Anterior cingulate cortex (tissue), 58 donors: ENCODE data around the gene USP36.

ENCODE experiments used
- DNase-seq, 58 donors: peaks; one replicate each; lab custom pipeline; 2025; lab: John Stamatoyannopoulos, UW

The USP36 gene

DNA sequence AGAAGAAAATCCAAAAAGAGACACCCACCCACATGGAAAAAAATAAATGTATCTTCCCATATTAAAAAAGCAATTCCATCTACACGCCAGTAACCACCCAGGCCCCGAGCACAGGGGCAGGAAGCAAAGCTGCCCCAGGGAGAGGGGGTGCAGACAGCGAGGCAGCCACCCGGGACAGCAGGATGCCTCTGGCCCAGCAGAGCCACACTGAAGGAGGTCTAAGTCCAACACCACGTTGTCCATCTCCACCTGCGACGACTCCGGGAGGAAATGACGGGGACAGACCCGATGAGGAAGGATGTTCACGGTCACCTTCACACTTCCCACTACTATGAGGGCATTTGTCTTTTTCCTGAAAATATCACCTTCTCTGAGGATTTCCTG, 44.1 kb downstream of the USP36 start:
- DNase-seq, result no peak

DNA sequence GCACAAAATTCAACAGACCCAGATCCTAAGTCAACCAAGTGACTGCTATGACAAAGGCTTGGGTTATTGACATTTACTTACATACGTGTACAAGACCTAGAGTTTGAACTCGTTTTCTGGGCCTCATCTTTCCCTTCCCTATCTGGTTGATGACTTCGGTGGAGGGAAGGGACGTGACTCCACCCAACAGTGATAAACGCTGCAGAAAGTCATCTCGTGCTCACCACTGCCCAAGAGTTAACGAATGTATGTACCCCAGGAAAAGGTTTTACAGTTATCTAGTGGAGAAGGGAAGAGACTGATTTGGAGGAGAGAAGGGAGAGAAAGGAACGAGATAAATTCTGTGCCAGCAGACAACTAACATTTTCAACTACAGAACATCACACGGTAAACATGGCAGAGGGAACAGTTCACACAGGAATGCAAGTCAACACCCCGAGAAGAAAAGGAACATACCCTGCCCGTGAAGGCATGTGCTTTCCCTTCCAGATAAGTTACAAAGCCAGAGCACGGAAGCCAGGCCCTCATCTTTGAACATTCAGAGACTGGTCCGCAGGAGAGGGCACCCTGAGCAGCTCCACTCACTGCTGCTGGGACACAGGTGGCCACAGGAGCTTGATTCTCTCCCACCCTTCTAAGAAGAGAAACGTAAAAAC, 44.6 kb downstream of the USP36 start:
- DNase-seq, result no peak

DNA sequence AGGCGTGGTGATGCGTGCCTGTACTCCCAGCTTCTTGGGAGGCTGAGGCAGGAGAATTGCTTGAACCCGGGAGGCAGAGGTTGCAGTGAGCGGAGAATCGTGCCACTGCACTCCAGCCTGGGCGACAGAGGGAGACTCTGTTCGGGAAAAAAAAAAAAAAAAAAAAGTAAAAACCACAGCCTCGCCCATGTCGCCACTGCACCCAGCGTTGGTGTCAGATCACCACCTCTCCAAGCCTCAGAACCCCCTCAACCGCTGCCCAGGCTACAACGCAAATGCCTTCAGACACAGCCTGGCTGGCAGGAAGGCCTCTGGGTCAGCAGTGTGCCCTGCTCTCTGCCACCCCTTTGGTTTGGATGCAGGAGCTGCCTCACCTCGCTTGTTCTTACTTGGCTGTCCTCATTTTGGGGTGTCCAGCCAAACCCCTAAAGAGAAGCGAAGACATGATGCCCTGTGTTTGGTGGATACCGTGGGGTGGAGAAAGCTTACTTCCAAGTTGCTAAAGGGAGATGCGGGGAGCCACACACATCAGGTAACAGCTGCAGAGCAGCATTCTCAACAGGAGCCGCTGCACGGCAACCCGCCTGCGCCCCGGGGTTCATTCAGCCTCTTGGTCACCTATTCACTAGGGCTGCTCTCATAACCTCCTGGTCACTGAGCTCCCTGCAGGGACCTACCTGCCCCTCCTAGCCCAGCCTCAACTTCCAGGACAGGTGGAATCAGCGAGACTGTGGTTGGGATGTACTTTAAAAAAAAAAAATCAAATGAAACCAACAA, 45.6 kb downstream of the USP36 start:
- DNase-seq, result no peak

DNA sequence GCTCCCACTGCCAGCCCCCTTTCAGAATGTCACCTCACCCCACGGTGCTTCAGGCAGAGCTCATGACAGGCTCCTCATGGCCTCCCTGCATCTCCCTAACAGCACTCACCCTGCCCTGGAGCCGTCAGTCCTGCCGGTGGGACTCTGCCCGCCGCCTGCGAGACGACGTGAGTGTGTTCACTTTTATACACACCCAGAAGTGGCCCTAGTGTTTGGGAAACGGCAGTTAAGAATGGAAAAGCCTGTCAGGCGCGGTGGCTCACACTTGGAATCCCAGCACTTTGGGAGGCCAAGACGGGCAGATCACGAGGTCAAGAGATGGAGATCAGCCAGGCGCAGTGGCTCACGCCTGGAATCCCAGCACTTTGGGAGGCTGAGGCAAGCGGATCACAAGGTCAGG, 46.2 kb downstream of the USP36 start:
- DNase-seq, result no peak

DNA sequence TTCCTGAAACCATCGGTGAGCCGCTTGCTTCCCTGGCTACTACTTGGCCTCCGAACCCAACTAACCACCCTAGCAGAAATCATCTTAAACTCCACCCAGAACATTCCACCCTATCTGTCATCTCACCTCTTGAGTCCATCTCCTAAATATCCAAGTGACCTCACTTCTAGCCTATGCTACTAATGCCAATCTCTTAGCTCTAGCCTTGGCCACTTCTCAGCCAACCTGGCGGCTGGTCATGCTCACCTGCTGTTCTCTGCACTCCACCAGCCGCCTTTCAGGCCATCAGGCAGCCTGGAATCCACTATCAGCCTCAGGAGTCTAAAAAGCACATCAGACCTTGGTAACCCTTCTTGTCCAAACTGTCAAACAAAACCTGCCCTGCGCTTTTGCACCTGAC, 46.6 kb downstream of the USP36 start:
- no peak for DNase-seq

DNA sequence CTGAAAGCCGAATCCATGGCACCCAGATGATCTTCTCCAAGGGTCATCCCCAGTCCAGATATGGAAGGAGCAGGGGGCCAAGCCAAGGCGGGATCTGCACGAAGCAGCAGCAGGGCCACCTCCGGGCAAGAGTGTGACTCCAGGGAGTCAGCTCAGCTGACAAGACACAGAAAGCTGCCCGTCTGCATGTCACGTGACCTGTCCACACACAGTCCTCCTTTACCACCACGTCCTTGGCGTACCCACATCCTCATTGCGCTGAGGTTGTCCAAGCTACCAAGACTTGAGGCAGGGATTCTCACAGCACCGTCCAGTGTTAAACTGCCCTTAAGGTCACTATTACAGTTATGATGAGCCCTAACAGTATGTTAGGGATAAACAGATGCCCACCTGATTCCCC, 47.2 kb downstream of the USP36 start:
- no peak for DNase-seq

DNA sequence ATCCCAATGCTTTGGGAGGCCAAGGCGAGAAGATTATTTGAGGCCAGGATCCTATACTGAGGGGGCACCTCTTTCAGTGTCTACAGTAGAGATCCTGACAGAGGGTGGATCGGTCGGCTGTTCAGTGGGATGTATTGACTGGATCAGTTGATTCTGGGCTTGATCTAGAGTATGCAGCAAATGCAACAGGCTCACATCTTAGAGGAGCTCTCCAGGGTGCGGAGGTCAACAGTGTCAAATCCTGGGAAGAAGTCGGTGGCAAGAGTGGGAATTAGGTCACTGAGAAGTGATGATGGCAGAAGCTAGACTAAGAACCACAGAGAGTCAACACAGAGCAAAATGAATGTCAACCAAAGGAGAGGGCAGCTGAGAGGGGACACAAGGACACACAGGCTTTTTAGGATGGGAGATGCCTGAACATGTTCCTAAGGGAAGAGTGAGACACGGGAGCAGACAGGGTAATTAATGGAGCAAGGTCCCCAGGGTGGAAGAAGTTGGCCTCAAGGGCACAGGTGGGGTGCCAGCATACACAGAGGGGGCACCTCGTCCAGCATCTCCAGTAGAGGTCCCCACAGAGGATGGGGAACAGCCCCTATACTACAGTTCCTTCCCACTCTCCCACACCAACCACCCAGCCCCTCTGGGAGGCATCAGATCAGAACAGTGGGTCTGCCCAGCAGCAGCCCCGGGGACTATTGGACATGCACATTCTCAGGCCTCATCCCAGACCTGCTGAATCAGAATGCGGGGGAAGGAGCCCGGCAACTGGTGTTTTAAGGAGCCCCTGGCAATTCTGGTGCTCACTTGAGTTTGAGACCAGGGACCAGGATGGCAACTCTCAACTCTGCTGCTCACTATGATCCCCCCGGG, 48.5 kb downstream of the USP36 start:
- no peak for DNase-seq

DNA sequence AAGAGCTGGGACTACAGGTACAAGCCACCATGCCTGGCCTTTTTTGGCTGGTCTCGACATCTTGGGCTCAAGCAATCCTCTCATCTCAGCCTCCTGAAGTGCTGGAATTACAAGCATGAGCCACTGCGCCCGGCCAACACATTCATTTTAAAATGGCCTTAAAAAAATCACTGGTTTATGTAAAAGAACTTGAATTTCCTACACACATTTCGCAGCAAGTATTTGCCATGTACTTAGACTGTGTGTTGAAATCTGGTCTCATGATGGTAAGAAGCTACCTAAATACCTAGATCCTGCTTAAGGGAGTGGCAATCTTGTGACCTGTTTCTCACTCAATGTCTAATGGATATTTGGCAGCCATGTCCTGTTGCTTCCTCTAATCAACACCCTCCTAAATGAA, 50.1 kb downstream of the USP36 start:
- DNase-seq, result no peak

DNA sequence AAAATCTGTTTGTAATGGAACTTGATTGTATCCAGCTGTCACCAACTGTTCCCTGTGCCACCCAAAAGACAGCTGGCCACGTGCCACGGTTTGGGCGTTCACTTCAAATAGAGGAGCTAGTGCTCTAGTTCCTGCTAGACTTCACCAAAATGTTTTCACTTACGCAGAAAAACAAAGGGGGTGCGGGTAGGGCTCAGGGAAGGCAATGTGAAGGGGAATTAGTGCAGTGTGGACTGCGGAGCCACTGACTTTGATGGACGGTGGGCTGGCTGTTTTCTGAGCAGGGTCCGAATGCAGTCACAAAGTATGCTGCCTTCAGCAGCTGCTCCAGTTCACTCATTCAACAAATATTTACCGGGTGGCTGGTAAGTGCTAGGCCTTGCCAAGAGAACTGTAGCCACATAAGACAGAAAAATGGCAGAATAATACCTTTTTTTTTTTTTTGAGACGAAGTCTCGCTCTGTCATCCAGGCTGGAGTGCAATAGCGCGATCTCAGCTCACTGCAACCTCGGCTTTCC, 50.9 kb downstream of the USP36 start:
- DNase-seq, result peak in 38 of 58 donors; percentile 21 to 80 (median 50)

DNA sequence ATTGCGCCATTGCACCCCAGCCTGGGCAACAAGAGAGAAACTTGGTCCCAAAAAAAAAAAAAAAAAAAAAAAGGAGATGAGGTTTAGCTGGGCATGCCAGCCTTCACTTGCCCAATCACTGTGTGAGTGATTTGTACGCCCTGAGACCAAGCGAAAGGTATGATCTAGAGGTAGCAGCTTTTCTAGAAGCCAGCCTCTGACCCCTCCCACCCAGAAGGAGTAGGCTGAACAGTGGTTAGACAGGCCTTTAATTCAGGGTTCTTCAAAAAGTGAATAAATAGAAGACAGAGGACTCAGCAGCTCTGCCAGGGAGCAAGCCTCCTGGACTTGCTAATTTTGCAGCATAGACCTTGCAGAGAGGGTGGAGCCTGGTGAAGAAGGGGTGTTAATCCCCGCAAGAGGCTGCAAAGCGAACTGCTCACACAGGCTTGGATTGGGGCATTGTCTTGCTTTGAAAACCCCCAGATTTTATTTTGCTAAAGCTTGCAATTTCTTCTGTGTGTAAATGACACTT, 51.4 kb downstream of the USP36 start:
- DNase-seq, result peak in 1 of 58 donors; percentile 62

DNA sequence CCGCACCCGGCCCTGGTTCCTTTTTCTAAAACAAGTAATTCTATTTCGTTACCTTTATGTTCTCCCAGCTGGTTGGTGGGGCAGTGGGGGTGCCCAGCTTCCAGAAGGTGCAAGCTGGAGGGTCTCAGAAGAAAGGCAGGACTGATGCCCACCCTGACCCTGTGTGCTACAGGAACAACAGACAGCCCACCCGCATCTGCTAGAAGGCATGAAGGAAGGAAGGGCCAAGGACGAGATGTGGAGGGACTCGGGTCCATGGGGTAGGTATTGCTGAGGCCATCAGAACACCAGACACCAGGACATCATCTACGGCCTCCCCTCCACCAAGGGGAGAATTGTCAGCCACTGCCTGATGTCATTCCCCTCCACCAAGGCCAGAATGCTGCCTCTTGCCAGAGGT, 52.2 kb downstream of the USP36 start:
- no peak for DNase-seq

DNA sequence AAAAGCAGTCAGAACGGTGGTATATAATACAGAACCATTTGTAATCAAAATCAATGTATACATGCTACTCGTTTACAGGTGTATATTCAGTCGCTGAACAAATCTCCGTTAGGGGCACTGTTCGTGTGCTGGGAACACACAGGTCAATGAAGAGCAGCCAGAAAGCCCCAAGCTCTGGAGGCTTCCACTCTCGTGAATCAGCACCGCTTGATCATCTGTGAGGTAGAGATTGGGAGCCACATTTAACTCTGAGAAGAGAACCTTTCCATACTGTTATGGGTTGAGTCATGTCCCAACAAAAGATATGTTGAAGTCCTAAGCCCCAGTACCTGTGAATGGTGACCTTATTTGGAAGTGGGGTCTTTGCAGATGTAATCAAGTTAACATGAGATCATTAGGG, 53.2 kb downstream of the USP36 start:
- DNase-seq, result no peak

DNA sequence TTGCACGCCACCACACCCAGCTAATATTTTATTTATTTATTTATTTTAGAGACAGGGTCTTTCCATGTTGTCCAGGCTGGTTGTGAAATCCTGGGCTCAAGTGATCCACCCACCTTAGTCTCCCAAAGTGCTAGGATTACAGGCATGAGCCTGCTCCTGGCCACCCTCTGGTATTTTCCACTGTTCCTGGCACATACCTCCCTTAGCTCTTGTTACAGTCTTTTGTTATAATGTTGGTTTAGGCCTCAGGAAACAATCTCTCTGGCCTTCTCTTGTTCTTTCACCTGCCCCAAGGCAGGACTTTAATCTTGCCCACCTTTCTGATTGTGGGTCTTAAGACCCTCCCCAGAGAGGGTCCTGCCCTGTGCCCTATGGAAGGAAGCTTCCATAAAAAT, 55.0 kb downstream of the USP36 start:
- no peak for DNase-seq

DNA sequence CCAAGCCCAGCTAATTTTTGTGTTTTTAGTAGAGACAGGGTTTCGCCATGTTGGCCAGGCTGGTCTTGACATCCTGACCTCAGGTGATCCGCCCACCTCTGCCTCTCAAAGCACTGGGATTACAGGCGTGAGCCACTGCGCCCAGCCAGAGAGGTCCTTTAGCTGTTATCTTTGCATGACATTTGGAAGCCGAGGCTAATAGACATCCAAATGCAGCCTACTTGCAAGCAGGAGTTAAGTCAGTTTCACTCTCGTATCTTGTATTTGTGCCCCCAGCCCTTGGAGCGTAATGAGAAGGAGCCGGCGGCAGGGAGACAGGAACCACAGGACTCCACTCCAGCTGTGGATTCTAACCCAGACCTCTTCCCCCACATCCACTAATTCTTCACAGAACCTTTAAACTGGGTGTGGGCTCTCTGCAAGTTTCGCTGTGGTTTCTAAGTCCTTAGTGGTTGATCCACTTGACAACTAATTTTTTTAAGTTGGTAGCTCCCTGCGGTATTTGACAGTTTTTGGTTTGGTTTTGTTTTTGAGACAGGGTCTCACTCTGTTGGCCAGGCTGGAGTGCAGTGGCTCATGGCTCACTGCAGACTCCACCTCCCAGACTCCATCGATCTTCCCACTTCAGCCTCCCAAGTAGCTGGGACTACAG, 55.5 kb downstream of the USP36 start:
- no peak for DNase-seq

DNA sequence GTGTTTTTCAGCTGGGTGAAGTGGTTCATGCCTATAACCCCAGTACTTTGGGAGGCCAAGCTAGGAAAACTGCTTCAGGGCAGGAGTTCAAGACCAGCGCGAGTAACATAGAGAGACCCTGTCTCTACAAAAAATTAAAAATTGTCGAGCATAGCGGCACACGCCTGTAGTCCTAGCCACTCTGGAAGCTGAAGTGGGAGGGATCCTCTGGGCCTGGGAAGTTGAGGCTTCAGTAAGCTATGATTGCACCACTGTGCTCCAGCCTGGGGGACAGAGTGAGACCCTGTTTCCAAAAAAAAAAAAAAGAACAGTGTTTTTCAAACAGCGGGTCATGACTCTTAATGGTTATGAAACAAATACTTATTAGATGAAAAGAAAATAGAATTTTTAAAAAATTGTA, 56.3 kb downstream of the USP36 start:
- DNase-seq, result no peak

DNA sequence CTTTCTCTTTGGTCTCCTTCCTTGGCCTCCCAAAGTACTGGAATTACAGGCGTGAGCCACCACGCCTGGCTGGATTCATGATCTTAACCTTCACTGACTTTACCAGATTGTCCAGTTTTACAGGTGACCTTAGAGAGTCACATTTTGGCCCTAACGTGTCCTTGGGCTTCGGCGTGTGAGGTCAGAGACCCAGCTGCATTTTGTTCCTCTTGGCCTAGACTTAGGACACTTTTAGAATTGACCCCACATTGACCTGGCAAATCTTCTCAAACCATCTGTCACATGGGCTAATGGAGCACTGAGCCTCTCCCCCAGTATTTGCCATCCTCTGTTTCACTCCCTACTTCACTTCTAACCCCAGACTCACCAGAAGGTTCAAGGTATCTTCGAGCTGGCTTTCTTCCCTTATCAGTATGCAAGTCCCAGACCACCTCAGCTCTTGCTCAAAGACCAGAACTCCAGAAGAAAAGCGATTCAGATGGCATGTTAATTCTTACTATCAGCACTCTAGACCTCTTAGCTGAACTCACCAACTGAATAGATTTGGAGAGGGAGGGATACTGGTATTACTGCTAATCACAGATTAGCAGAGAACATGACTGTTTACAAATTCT, 56.8 kb downstream of the USP36 start:
- no peak for DNase-seq

DNA sequence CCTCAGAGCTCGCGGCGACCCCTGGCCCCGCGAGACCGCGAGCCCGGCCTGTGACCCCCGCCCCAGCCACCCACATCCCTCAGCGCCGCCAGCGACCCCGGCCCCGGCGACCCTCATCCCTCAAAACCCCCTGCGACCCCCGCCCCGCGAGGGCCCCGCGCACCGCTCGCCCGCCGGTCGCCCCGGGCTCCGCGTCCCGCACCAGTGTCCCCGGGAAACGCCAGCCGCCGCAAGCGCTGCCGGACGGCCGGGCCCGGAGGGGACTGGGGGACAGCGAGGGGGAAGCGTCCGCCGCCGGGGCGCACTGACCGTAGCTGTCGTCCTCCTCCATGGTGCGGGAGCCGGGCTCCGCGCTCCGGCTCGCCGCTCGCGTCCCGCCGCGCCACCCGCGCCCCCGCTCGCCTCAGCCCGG, 58.7 kb downstream of the USP36 start, which contains the start of gene CYTH1:
Gene CYTH1, minus strand, starts transcription at position 381 of the 412 bp plus-strand sequence. Its CDS starts 50 bp downstream, at position 331.
- DNase-seq, result peak in 2 of 58 donors; percentile 62 to 64

DNA sequence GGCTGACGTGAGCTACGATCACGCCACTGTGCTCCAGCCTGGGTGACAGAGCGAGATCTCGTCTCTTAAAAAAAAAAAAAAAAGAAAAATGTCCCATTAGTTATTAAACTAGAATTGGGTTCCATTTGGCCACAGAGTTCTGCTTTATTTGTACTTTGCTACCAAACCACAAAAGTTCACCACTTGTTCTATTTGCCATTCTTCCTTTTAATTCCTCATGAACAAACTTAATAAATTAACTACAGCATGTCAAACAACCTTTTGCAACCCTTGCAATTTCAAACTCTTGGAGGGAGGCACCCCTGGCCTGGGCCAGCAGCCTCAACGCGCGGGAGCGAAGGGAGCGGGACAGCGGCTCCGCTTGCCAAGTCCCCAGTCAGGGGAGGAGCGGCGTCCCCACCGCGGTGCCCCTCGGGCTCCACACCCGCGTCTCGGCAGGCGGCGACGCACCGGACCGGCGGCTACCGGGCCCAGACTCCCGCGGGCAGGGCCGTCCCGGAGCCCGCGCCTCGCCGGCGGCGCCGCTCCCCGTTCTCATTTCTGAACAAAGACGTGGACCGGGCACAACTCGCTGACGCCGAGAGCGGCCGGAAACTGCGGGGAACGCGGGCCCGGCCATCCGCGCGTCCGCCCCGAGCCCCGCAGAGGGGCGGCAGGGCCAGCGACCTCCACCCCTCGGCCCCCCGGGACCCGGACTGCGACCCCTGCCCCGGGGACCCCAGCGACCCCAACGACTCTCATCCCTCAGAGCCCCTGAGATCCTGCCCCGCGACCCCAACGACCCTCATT, 59.3 kb downstream of the USP36 start:
- DNase-seq, result peak in 31 of 58 donors; percentile 19 to 58 (median 43)

DNA sequence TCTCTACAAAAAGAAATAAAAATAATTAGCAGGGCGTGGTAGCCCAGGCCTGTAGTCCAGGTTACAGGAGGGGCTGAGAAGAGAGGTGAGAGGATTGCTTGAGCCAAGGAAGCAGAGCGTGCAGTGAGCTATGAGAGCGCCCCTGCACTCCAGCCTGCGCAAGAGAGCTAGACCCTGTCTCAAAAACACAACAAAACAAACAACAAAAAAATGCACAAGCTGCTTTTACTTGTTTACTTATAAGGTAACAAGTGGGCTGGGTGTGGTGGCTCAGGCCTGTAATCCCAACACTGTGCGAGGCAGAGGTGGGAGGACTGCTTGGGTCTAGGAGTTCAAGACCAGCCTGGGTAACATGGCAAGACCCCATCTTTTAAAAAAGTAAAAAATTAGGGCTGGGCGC, 60.3 kb downstream of the USP36 start:
- no peak for DNase-seq
